Trophoblast cell (in vitro differentiated cells and primary cell): ENCODE measurements around the gene CTXND1.

Experiments used
- DNase-seq, 2 donors: peaks; one replicate each; pipeline ENCODE4 v3.0.0-alpha.2; 2016
- H2AFZ ChIP-seq: 2 replicates; pipeline ENCODE4 v1.6.1; 2013; ENCODE audit warnings: low read length, moderate library complexity, mild to moderate bottlenecking; ENCODE audit not compliant: insufficient read depth, poor library complexity
- H2AK5ac ChIP-seq: 2 replicates; pipeline ENCODE4 v1.6.1; 2013; ENCODE audit warnings: mild to moderate bottlenecking, low read length
- H2BK120ac ChIP-seq: 2 replicates; pipeline ENCODE4 v1.6.1; 2013; ENCODE audit warnings: low read length, mild to moderate bottlenecking, moderate library complexity; ENCODE audit not compliant: insufficient read depth, poor library complexity
- H2BK12ac ChIP-seq: 2 replicates; pipeline ENCODE4 v1.6.1; 2013; ENCODE audit warnings: mild to moderate bottlenecking, low read length, moderate library complexity
- H2BK5ac ChIP-seq: 2 replicates; pipeline ENCODE4 v1.6.1; 2013; ENCODE audit warnings: low read length, low read depth, moderate library complexity, mild to moderate bottlenecking; ENCODE audit not compliant: poor library complexity
- H3K14ac ChIP-seq: 2 replicates; pipeline ENCODE4 v1.6.1; 2013; ENCODE audit warnings: mild to moderate bottlenecking, low read length
- H3K18ac ChIP-seq: 2 replicates; pipeline ENCODE4 v1.6.1; 2013; ENCODE audit warnings: mild to moderate bottlenecking, low read length
- H3K23ac ChIP-seq: 2 replicates; pipeline ENCODE4 v1.6.1; 2013; ENCODE audit warnings: low read length
- H3K27ac ChIP-seq: 2 replicates; pipeline ENCODE4 v1.5.1; 2013; ENCODE audit warnings: low read depth, mild to moderate bottlenecking, inconsistent platforms, low read length, moderate library complexity
- H3K27me3 ChIP-seq: 2 replicates; pipeline ENCODE4 v1.6.1; 2013; ENCODE audit warnings: inconsistent platforms, mild to moderate bottlenecking, low read length, moderate library complexity; ENCODE audit not compliant: insufficient read depth
- H3K36me3 ChIP-seq, 2 experiments: 1 replicate in 1 of 2; 2 replicates in 1 of 2; pipeline ENCODE4 v1.6.1; 2013; ENCODE audit warnings: low read length in 2 of 2, mild to moderate bottlenecking in 2 of 2, moderate library complexity in 1 of 2; ENCODE audit not compliant: insufficient read depth in 2 of 2, control insufficient read depth in 1 of 2
- H3K4ac ChIP-seq: 2 replicates; pipeline ENCODE4 v1.6.1; 2013; ENCODE audit warnings: low read depth, mild to moderate bottlenecking, low read length, moderate library complexity
- H3K4me1 ChIP-seq, 2 experiments: 1 replicate in 1 of 2; 2 replicates in 1 of 2; pipeline ENCODE4 v1.6.1; 2013; ENCODE audit warnings: low read length in 2 of 2, mild to moderate bottlenecking in 2 of 2, moderate library complexity in 1 of 2; ENCODE audit not compliant: insufficient read depth in 2 of 2, control insufficient read depth in 1 of 2
- H3K4me2 ChIP-seq: 2 replicates; pipeline ENCODE4 v1.6.1; 2013; ENCODE audit warnings: inconsistent platforms, mild to moderate bottlenecking, low read length, moderate library complexity
- H3K4me3 ChIP-seq: 2 replicates; pipeline ENCODE4 v1.5.1; 2013; ENCODE audit warnings: mild to moderate bottlenecking, low read depth, low read length, inconsistent platforms
- H3K79me1 ChIP-seq: one replicate; pipeline ENCODE4 v1.6.1; 2013; ENCODE audit warnings: low read length
- H3K79me2 ChIP-seq: 2 replicates; pipeline ENCODE4 v1.6.1; 2013; ENCODE audit warnings: low read length, mild to moderate bottlenecking; ENCODE audit not compliant: control insufficient read depth, insufficient read depth, poor library complexity
- H3K9ac ChIP-seq: 2 replicates; pipeline ENCODE4 v1.6.1; 2013; ENCODE audit warnings: mild to moderate bottlenecking, low read length
- H3K9me3 ChIP-seq: 2 replicates; pipeline ENCODE4 v1.6.1; 2013; ENCODE audit warnings: low read depth, mild to moderate bottlenecking, control low read depth, inconsistent platforms, low read length; ENCODE audit not compliant: insufficient read depth
- H4K12ac ChIP-seq: 2 replicates; pipeline ENCODE4 v1.6.1; 2013; ENCODE audit warnings: low read depth, mild to moderate bottlenecking, low read length, moderate library complexity
- H4K8ac ChIP-seq: 2 replicates; pipeline ENCODE4 v1.6.1; 2013; ENCODE audit warnings: low read depth, mild to moderate bottlenecking, low read length, moderate library complexity
- H4K91ac ChIP-seq: one replicate; pipeline ENCODE4 v1.6.1; 2013; ENCODE audit warnings: low read depth, mild to moderate bottlenecking, low read length, moderate library complexity
- WGBS: extraction: QIAGEN DNeasy Blood & Tissue Kit; methylation state at CpG from one replicate; pipeline ENCODE4 v1.1.7; 2013; ENCODE audit warnings: missing lambda C conversion rate; ENCODE audit not compliant: insufficient read length, insufficient coverage; ENCODE audit errors: extremely low coverage; 5-methylcytosine and 5-hydroxymethylcytosine counted together

Gene CTXND1

DNA sequence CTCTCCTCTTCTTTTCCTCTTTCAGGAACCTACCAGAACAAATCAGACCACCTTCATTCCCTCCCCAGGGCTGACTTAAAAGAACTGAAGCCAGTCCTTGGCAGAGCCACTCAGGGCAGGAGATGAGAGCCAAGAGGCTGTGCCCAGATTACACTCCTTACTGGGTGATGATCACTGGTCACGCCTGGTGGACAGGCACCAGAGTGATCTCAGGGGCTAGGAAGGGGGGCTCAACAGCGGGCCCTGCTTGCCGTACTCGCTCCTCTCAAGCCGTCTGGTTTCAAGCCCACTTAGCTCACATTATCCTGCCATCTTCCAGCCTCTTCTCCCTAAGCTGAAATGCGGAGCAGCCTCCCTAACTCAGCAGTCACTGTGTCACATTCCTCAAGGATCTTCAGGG, 100.9 kb downstream of the CTXND1 start:
- H3K27ac ChIP-seq = no peak overlapping the region
- H3K9me3 ChIP-seq = no peaks in the 10 kb centered on the region
- H3K18ac ChIP-seq = no peak overlapping the region
- peaks cover 3% of the 10 kb centered on the region for H3K79me1 ChIP-seq
- WGBS = no CpG with 5 or more reads among the region's 6 CpGs
- no peaks in the 10 kb centered on the region for H3K36me3 ChIP-seq
- no peak overlapping the region for H3K14ac ChIP-seq
- H2AFZ ChIP-seq = no peak overlapping the region
- H2AK5ac ChIP-seq = peak overlapping the region; percentile 15
- H3K23ac ChIP-seq = no peak overlapping the region
- H3K4me2 ChIP-seq = no peak overlapping the region
- H4K12ac ChIP-seq = no peak overlapping the region
- no peak overlapping the region for H3K4me3 ChIP-seq
- H2BK12ac ChIP-seq = no peak overlapping the region
- no peak for DNase-seq
- no peak overlapping the region for H3K4ac ChIP-seq
- no peaks in the 10 kb centered on the region for H3K79me2 ChIP-seq
- no peak overlapping the region for H2BK120ac ChIP-seq
- H4K91ac ChIP-seq = no peak overlapping the region
- no peak overlapping the region for H2BK5ac ChIP-seq
- no peak overlapping the region for H4K8ac ChIP-seq
- no peaks in the 10 kb centered on the region for H3K27me3 ChIP-seq
- peaks cover 2 to 14% of the 10 kb centered on the region in 2 experiments for H3K4me1 ChIP-seq
- H3K9ac ChIP-seq = no peak overlapping the region
